ENCODE data around the gene PDE6C. TPM values are rescaled to one million over a fixed set of nuclear protein-coding genes. Genes with fewer than 3 reads are reported as not detected.

The PDE6C gene
- total RNA-seq, 2 donors from 2014 or later = not detected

- Histone ChIP-seq H3K27ac (no peak overlapping the region), H3K9me3 (no peaks in the 10 kb centered on the region), H3K4me3 (no peak overlapping the region), H3K27me3 (replicated peaks; ENCODE audit: insufficient read depth) (no peaks in the 10 kb centered on the region), H3K4me1 (ENCODE audit: control insufficient read depth in 1 of 2, low read depth in 2 of 2) (no peaks in the 10 kb centered on the region), H3K36me3 (no peaks in the 10 kb centered on the region)
- ATAC-seq (ENCODE audit: insufficient number of reproducible peaks, low FRiP score, low read depth) = no peak
- no peak for DNase-seq (ENCODE audit: low spot score)
- no peak for TF ChIP-seq CTCF (IDR thresholded peaks at IDR 0.05)
Measured at GRCh38 chr10:93594518-93594917, 17.8 kb upstream of the PDE6C start.

- DNase-seq (ENCODE audit: low spot score) (no peak), ATAC-seq (ENCODE audit: insufficient number of reproducible peaks, low FRiP score, low read depth) (no peak)
- H3K4me1 ChIP-seq (ENCODE audit: control insufficient read depth in 1 of 2, low read depth in 2 of 2) = no peaks in the 10 kb centered on the region
- TF ChIP-seq CTCF (IDR thresholded peaks at IDR 0.05) = no peak
- H3K36me3 ChIP-seq = no peaks in the 10 kb centered on the region
- H3K27ac ChIP-seq = no peak overlapping the region
- no peaks in the 10 kb centered on the region for H3K27me3 ChIP-seq (replicated peaks; ENCODE audit: insufficient read depth)
- H3K4me3 ChIP-seq = no peak overlapping the region
- H3K9me3 ChIP-seq = no peaks in the 10 kb centered on the region
Measured at GRCh38 chr10:93595378-93596161, 16.8 kb upstream of the PDE6C start.

- Histone ChIP-seq H3K4me3 (no peak overlapping the region), H3K9me3 (no peaks in the 10 kb centered on the region), H3K4me1 (ENCODE audit: control insufficient read depth in 1 of 2, low read depth in 2 of 2) (peaks cover 4 to 5% of the 10 kb centered on the region in 2 donors), H3K27ac (no peak overlapping the region), H3K36me3 (no peaks in the 10 kb centered on the region), H3K27me3 (replicated peaks; ENCODE audit: insufficient read depth) (no peaks in the 10 kb centered on the region)
- no peak for TF ChIP-seq CTCF (IDR thresholded peaks at IDR 0.05)
- ATAC-seq (ENCODE audit: insufficient number of reproducible peaks, low FRiP score, low read depth) (no peak), DNase-seq (ENCODE audit: low spot score) (no peak)
Measured at GRCh38 chr10:93596539-93596938, 15.8 kb upstream of the PDE6C start.

- H3K4me1 ChIP-seq (ENCODE audit: control insufficient read depth in 1 of 2, low read depth in 2 of 2) = peaks cover 6 to 11% of the 10 kb centered on the region in 2 donors
- H3K9me3 ChIP-seq = no peaks in the 10 kb centered on the region
- H3K27ac ChIP-seq = no peak overlapping the region
- no peaks in the 10 kb centered on the region for H3K27me3 ChIP-seq (replicated peaks; ENCODE audit: insufficient read depth)
- H3K36me3 ChIP-seq = no peaks in the 10 kb centered on the region
- no peak overlapping the region for H3K4me3 ChIP-seq
- ATAC-seq (ENCODE audit: insufficient number of reproducible peaks, low FRiP score, low read depth) = no peak
- no peak for TF ChIP-seq CTCF (IDR thresholded peaks at IDR 0.05)
- no peak for DNase-seq (ENCODE audit: low spot score)
Measured at GRCh38 chr10:93597075-93597599, 15.2 kb upstream of the PDE6C start.

- H3K27me3 ChIP-seq (replicated peaks; ENCODE audit: insufficient read depth) = no peaks in the 10 kb centered on the region
- no peak overlapping the region for H3K4me3 ChIP-seq
- DNase-seq (ENCODE audit: low spot score) (no peak), ATAC-seq (ENCODE audit: insufficient number of reproducible peaks, low FRiP score, low read depth) (no peak)
- no peak for TF ChIP-seq CTCF (IDR thresholded peaks at IDR 0.05)
- H3K27ac ChIP-seq = no peak overlapping the region
- H3K9me3 ChIP-seq = no peaks in the 10 kb centered on the region
- H3K4me1 ChIP-seq (ENCODE audit: control insufficient read depth in 1 of 2, low read depth in 2 of 2) = peaks cover 6 to 11% of the 10 kb centered on the region in 2 donors
- no peaks in the 10 kb centered on the region for H3K36me3 ChIP-seq
Measured at GRCh38 chr10:93598157-93598556, 14.2 kb upstream of the PDE6C start.

All from thoracic aorta (tissue), 2 donors.